Calu3 (cell line): ENCODE results near the gene PTP4A1. TPM values are rescaled to one million over a fixed set of nuclear protein-coding genes. Genes with fewer than 3 reads are reported as not detected.

ENCODE experiments used
- BruUV-seq: library from RNA; stranded (reverse); fragments of 400-500 nt; replicated peaks from 2 replicates; lab custom pipeline; 2021; lab: Mats Ljungman, UMichigan
- CTCF ChIA-PET: fragments of 300-600 bp; sonication (Branson Sonifier 250); formaldehyde crosslinking; loops from one replicate; lab custom pipeline; 2022; ENCODE audit warnings: antibody characterized with exemption; lab: Charles Lee
- DNase-seq: peaks from one replicate; pipeline ENCODE4 v3.0.0; 2022
- H3K27ac Mint-ChIP-seq: one replicate; pipeline ENCODE4 v1.8.0; 2022; ENCODE audit warnings: mixed read lengths; ENCODE audit not compliant: unreplicated experiment
- H3K27me3 Mint-ChIP-seq: one replicate; pipeline ENCODE4 v1.8.0; 2022; ENCODE audit warnings: mixed read lengths; ENCODE audit not compliant: unreplicated experiment
- H3K36me3 Mint-ChIP-seq: one replicate; pipeline ENCODE4 v1.8.0; 2022; ENCODE audit warnings: mild to moderate bottlenecking, moderate library complexity, mixed read lengths; ENCODE audit not compliant: insufficient read depth, unreplicated experiment
- H3K4me1 Mint-ChIP-seq: one replicate; pipeline ENCODE4 v1.8.0; 2022; ENCODE audit warnings: mild to moderate bottlenecking, low read depth, mixed read lengths; ENCODE audit not compliant: unreplicated experiment
- H3K4me3 Mint-ChIP-seq: one replicate; pipeline ENCODE4 v1.8.0; 2022; ENCODE audit warnings: mild to moderate bottlenecking, low read depth, moderate library complexity, mixed read lengths; ENCODE audit not compliant: unreplicated experiment
- H3K9me3 Mint-ChIP-seq: one replicate; pipeline ENCODE4 v1.8.0; 2022; ENCODE audit warnings: low read depth, mixed read lengths; ENCODE audit not compliant: unreplicated experiment
- intact Hi-C: fragments of 100-400 bp; cut with micrococcal nuclease; formaldehyde crosslinking; loops from one replicate; pipeline ENCODE4 v1.10.0; 2022; ENCODE audit not compliant: unreplicated experiment
- total RNA-seq: library from RNA; stranded (reverse); gene quantifications from 2 replicates; pipeline ENCODE4 v1.2.3, GENCODE V29; 2022
- TF ChIP-seq, protein P1 (sequence below): fragments of 200-600 bp; IDR thresholded peaks from one replicate; pipeline ENCODE4 v1.8.0; 2022; ENCODE audit warnings: antibody characterized with exemption; ENCODE audit not compliant: unreplicated experiment

The PTP4A1 gene
- total RNA-seq, 1 experiment from 2014 or later = 97.3 TPM

DNA sequence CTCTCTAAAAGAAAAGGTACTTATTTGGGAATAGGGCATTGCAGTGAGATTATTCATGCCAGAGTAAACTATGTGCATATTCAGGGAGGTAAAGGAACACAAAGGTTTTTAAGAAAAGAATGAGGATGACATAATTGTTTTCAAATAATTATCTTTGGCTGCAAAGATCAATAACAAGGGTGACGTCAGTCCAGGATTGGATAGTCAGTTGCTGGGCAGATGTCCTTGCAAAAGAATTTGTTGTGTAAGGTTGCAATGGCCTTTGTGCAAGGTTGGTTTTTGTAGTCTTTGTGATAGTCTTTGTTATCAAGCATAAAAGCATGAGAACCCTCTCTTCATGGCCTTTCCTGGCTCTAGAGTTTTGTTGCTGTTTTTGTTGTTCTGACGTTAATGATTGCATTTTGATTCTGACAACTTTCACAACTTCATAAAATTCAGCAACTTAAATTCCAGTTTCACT lies 17.7 kb downstream of the PTP4A1 start:
- H3K27ac Mint-ChIP-seq = no peak overlapping the region
- no peak for DNase-seq
- CTCF ChIA-PET = no interaction called here
- peaks cover 8% of the 10 kb centered on the region for H3K4me1 Mint-ChIP-seq
- H3K27me3 Mint-ChIP-seq = no peaks in the 10 kb centered on the region
- H3K36me3 Mint-ChIP-seq = no peaks in the 10 kb centered on the region
- intact Hi-C loops = no loop called here
- H3K9me3 Mint-ChIP-seq = no peaks in the 10 kb centered on the region
- no TSS peak for BruUV-seq
- TF ChIP-seq, protein P1, sequence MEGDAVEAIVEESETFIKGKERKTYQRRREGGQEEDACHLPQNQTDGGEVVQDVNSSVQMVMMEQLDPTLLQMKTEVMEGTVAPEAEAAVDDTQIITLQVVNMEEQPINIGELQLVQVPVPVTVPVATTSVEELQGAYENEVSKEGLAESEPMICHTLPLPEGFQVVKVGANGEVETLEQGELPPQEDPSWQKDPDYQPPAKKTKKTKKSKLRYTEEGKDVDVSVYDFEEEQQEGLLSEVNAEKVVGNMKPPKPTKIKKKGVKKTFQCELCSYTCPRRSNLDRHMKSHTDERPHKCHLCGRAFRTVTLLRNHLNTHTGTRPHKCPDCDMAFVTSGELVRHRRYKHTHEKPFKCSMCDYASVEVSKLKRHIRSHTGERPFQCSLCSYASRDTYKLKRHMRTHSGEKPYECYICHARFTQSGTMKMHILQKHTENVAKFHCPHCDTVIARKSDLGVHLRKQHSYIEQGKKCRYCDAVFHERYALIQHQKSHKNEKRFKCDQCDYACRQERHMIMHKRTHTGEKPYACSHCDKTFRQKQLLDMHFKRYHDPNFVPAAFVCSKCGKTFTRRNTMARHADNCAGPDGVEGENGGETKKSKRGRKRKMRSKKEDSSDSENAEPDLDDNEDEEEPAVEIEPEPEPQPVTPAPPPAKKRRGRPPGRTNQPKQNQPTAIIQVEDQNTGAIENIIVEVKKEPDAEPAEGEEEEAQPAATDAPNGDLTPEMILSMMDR = no peak
- H3K4me3 Mint-ChIP-seq = no peak overlapping the region

DNA sequence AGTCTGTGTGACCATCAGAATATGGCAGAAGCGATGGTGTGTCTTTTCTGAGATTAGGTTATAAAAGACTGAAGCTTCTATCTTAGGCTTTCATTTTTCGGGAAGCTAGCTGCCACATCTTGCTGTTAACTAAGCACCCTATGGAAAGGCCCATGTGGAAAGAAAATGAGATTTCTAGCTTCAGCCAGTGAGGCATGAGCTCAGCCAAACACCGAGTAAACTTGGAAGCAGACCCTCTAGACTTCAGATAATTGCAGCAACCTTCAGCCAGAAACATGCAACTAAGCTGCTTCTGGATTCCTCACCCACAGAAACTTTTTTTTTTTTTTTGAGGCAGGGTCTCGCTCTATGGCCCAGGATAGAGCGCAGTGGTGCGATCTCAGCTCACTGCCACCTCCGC lies 20.6 kb downstream of the PTP4A1 start:
- H3K9me3 Mint-ChIP-seq = no peaks in the 10 kb centered on the region
- no peak overlapping the region for H3K27ac Mint-ChIP-seq
- no peak for DNase-seq
- BruUV-seq = no TSS peak
- intact Hi-C loops = no loop called here
- TF ChIP-seq, protein P1 = no peak
- CTCF ChIA-PET = interaction anchor here (0.9 kb wide), 1 partner anchor 19 kb away, joined by 3 read pairs; no protein-coding TSS in a partner anchor
- H3K27me3 Mint-ChIP-seq = no peaks in the 10 kb centered on the region
- peaks cover 2% of the 10 kb centered on the region for H3K36me3 Mint-ChIP-seq
- H3K4me3 Mint-ChIP-seq = no peak overlapping the region
- H3K4me1 Mint-ChIP-seq = peaks cover 8% of the 10 kb centered on the region

DNA sequence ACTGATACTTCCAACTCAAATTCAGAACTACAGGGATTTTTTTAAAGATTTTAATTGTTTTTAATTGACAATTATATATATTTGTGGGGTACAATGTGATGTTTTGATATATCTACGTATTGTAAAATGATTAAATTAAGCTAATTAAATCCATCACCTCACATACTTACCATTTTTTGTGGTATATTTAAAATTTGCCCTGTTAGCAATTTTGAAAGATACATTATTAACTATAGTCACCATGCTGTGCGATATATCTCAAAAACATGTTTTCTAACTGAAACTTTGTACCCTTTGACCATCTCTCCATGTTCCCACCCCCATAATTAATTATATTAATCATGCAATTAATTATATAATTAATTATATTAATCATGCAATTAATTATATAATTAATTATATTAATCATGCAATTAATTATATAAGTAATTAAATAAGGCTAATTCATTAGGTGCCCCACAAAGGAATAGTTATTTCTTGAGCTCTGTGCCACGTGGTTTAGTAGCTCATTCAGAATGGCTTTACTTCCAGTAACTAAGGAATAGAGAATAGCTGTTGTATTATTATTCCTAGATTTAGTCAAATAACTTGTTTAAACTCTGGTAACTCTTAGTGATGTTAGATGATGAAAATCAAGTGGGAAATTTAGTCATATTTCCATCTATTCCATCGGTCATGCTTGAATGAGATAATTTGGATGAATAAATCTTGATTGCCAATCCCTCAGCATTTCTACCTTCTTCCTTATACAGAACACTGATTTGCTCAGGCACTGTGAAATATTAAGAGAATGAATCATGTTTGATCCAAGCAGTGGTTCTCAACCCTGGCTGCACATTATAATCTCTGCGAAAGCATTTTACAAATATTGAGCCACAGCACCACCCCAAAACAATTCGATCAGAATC lies 25.1 kb downstream of the PTP4A1 start:
- H3K4me3 Mint-ChIP-seq = peak overlapping the region; percentile 75
- H3K9me3 Mint-ChIP-seq = no peaks in the 10 kb centered on the region
- TF ChIP-seq, protein P1 = no peak
- DNase-seq = no peak
- BruUV-seq = no TSS peak
- intact Hi-C loops = loop anchor here (1.0 to 5.0 kb wide), 5 partner anchors 19 to 244 kb away; no protein-coding TSS in a partner anchor
- H3K4me1 Mint-ChIP-seq = peaks cover 8% of the 10 kb centered on the region
- peak overlapping the region; percentile 48 for H3K27ac Mint-ChIP-seq
- no peaks in the 10 kb centered on the region for H3K27me3 Mint-ChIP-seq
- CTCF ChIA-PET = interaction anchor here (0.5 to 2.1 kb wide), 8 partner anchors 23 to 716 kb away, joined by 3 to 36 read pairs (median 5); no protein-coding TSS in a partner anchor
- peaks cover 9% of the 10 kb centered on the region for H3K36me3 Mint-ChIP-seq

DNA sequence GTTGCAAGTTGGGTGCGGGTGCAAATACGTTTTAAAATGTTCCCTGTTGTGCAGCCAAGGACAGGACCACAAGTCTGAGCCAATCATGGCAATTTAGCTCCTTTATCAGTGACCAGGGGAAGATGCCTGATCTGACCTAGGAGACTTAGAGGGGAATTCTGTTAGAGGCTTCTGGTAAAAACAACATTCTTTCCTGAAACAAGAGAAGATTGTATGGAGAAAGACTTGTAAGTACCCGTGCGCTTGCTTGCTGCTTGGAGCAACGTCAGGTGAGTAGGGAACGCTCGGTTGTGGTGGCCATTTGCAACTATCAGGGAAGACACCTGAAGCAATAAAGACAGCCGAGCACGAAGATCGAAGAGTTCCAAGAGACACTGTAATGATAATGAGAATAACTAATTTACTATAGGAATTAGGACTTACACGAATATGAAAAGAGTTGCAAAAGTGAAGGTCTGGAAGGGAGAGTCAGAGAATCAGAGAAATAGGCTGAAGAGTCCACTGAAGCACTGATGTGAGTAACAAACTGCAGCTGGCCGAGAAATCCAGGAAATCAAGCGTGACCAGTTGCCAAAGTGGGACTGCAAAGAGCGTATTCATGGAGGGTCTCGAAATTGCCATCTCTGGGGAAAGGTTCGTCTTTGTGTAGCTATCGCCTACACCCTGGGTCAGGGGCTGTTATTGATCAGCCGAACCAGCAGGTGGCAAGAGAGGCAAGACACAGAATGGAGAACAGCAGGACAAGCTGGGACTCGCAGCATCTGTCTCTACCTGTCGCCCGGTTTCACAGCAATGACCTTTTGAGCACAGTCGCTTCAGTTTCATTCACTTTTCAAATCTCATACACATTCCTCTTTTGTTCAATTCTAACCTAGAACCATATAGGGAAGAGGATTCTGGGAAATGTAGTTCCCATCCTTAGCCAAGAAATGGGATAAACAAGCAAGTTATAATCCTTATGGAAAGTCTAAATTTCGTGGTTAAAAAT lies 26.1 kb downstream of the PTP4A1 start:
- TF ChIP-seq, protein P1 = peak; percentile 79
- no peaks in the 10 kb centered on the region for H3K27me3 Mint-ChIP-seq
- DNase-seq = peak; percentile 76
- peak overlapping the region; percentile 48 for H3K27ac Mint-ChIP-seq
- BruUV-seq = no TSS peak
- intact Hi-C loops = loop anchor here (1.0 to 5.0 kb wide), 4 partner anchors 38 to 245 kb away; no protein-coding TSS in a partner anchor
- H3K9me3 Mint-ChIP-seq = no peaks in the 10 kb centered on the region
- CTCF ChIA-PET = interaction anchor here (0.5 to 2.1 kb wide), 13 partner anchors 24 to 717 kb away, joined by 3 to 36 read pairs (median 5); partner anchors contain the start of gene PHF3
- H3K36me3 Mint-ChIP-seq = peaks cover 9% of the 10 kb centered on the region
- H3K4me1 Mint-ChIP-seq = peaks cover 8% of the 10 kb centered on the region
- peak overlapping the region; percentile 75 for H3K4me3 Mint-ChIP-seq
